Neural progenitor cell (in vitro differentiated cells): ENCODE measurements around the gene PPFIA2. TPM values are rescaled to one million over a fixed set of nuclear protein-coding genes. Genes with fewer than 3 reads are reported as not detected.

ENCODE experiments used
- DNase-seq: peaks from one replicate; pipeline ENCODE4 v3.0.0-alpha.2; 2016; ENCODE audit warnings: low spot score
- H2AFZ ChIP-seq: fragments of 200-600 bp; sonication (generic); replicated peaks from 2 replicates; pipeline ENCODE4 v1.6.1; 2016; ENCODE audit warnings: antibody characterized with exemption
- H3F3A ChIP-seq: fragments of 200-600 bp; sonication (generic); 2 replicates; pipeline ENCODE4 v1.6.1; 2016; ENCODE audit warnings: antibody characterized with exemption, low read depth
- H3K27ac ChIP-seq: fragments of 200-600 bp; sonication (generic); 2 replicates; pipeline ENCODE4 v1.5.1; 2016; ENCODE audit warnings: mild to moderate bottlenecking
- H3K27me3 ChIP-seq: fragments of 200-600 bp; sonication (generic); 2 replicates; pipeline ENCODE4 v1.6.1; 2016; ENCODE audit warnings: mild to moderate bottlenecking, moderate library complexity
- H3K36me3 ChIP-seq: fragments of 200-600 bp; sonication (generic); 2 replicates; pipeline ENCODE4 v1.5.1; 2016
- H3K4me1 ChIP-seq: fragments of 200-600 bp; sonication (generic); 2 replicates; pipeline ENCODE4 v1.6.1; 2016; ENCODE audit warnings: mixed run types
- H3K4me2 ChIP-seq: fragments of 200-600 bp; sonication (generic); 2 replicates; pipeline ENCODE4 v1.6.1; 2016
- H3K4me3 ChIP-seq: fragments of 200-600 bp; sonication (generic); 2 replicates; pipeline ENCODE4 v1.5.1; 2016
- H3K79me2 ChIP-seq: fragments of 200-600 bp; sonication (generic); 2 replicates; pipeline ENCODE4 v1.6.1; 2016; ENCODE audit warnings: low read depth
- H3K9ac ChIP-seq: fragments of 200-600 bp; sonication (generic); 2 replicates; pipeline ENCODE4 v1.6.1; 2016
- H3K9me3 ChIP-seq: fragments of 200-600 bp; sonication (generic); 2 replicates; pipeline ENCODE4 v1.5.1; 2016; ENCODE audit warnings: low read depth
- H4K20me1 ChIP-seq: fragments of 200-600 bp; sonication (generic); 2 replicates; pipeline ENCODE4 v1.6.1; 2016; ENCODE audit warnings: low read depth
- H3K27ac Mint-ChIP-seq: 3 replicates; pipeline ENCODE4 v1.8.0; 2021; ENCODE audit warnings: mixed read lengths
- H3K27me3 Mint-ChIP-seq: 2 replicates; pipeline ENCODE4 v1.8.0; 2022; ENCODE audit warnings: low read depth, mild to moderate bottlenecking, inconsistent platforms, moderate library complexity, mixed read lengths; ENCODE audit not compliant: insufficient read depth
- H3K36me3 Mint-ChIP-seq: 3 replicates; pipeline ENCODE4 v1.8.0; 2021; ENCODE audit warnings: mixed read lengths
- H3K4me1 Mint-ChIP-seq: 3 replicates; pipeline ENCODE4 v1.8.0; 2021; ENCODE audit warnings: mixed read lengths
- H3K4me3 Mint-ChIP-seq: 3 replicates; pipeline ENCODE4 v1.8.0; 2021; ENCODE audit warnings: mild to moderate bottlenecking, moderate library complexity, mixed read lengths
- H3K9me3 Mint-ChIP-seq: 3 replicates; pipeline ENCODE4 v1.8.0; 2020; ENCODE audit warnings: mixed read lengths
- CTCF ChIP-seq: fragments of 200-600 bp; sonication (generic); IDR thresholded peaks from 2 replicates; pipeline ENCODE4 v1.5.1; 2017; ENCODE audit warnings: antibody characterized with exemption, mild to moderate bottlenecking
- EZH2 ChIP-seq: fragments of 200-600 bp; sonication (generic); IDR thresholded peaks from 2 replicates; pipeline ENCODE4 v1.6.1; 2017; ENCODE audit warnings: antibody characterized with exemption, mild to moderate bottlenecking, moderate library complexity
- EZH2phosphoT487 ChIP-seq: fragments of 200-600 bp; sonication (generic); IDR thresholded peaks from 2 replicates; pipeline ENCODE4 v1.6.1; 2017; ENCODE audit warnings: antibody characterized with exemption
- total RNA-seq: library from RNA; depleted of rRNA; stranded (reverse); fragments of >200 nt; gene quantifications from 2 replicates; pipeline ENCODE4 v1.2.3, GENCODE V29; 2015; ENCODE audit warnings: low replicate concordance

PPFIA2 gene
- total RNA-seq, 1 donor from 2014 or later = 1.4 TPM

GRCh38 chr12:81359736-81360135, 399.4 kb downstream of the PPFIA2 start:
- Histone ChIP-seq H3K79me2 (no peaks in the 10 kb centered on the region), H3K9me3 (no peaks in the 10 kb centered on the region), H3K9ac (no peak overlapping the region), H3F3A (no peaks in the 10 kb centered on the region), H3K4me3 (no peak overlapping the region), H3K4me1 (no peaks in the 10 kb centered on the region), H4K20me1 (no peaks in the 10 kb centered on the region), H2AFZ (no peak overlapping the region), H3K27ac (no peak overlapping the region), H3K4me2 (no peak overlapping the region), H3K36me3 (no peaks in the 10 kb centered on the region), H3K27me3 (no peaks in the 10 kb centered on the region)
- H3K9me3 Mint-ChIP-seq = no peaks in the 10 kb centered on the region
- no peaks in the 10 kb centered on the region for H3K36me3 Mint-ChIP-seq
- H3K4me3 Mint-ChIP-seq = no peak overlapping the region
- DNase-seq = no peak
- no peaks in the 10 kb centered on the region for H3K27me3 Mint-ChIP-seq
- no peaks in the 10 kb centered on the region for H3K4me1 Mint-ChIP-seq
- TF ChIP-seq CTCF (no peak), EZH2 (no peak)
- H3K27ac Mint-ChIP-seq = no peak overlapping the region

GRCh38 chr12:81354327-81354932, 404.7 kb downstream of the PPFIA2 start:
- no peak for DNase-seq
- Histone ChIP-seq H3K4me1 (no peaks in the 10 kb centered on the region), H3K79me2 (no peaks in the 10 kb centered on the region), H3K9ac (no peak overlapping the region), H3F3A (no peaks in the 10 kb centered on the region), H3K36me3 (no peaks in the 10 kb centered on the region), H3K27me3 (no peaks in the 10 kb centered on the region), H4K20me1 (no peaks in the 10 kb centered on the region), H3K27ac (no peak overlapping the region), H2AFZ (no peak overlapping the region), H3K9me3 (no peaks in the 10 kb centered on the region), H3K4me2 (no peak overlapping the region), H3K4me3 (no peak overlapping the region)
- TF ChIP-seq CTCF (no peak), EZH2 (no peak), EZH2phosphoT487 (no peak)
- no peak overlapping the region for H3K27ac Mint-ChIP-seq
- no peak overlapping the region for H3K4me3 Mint-ChIP-seq
- no peaks in the 10 kb centered on the region for H3K36me3 Mint-ChIP-seq
- H3K9me3 Mint-ChIP-seq = no peaks in the 10 kb centered on the region
- H3K4me1 Mint-ChIP-seq = no peaks in the 10 kb centered on the region
- no peaks in the 10 kb centered on the region for H3K27me3 Mint-ChIP-seq

DNA sequence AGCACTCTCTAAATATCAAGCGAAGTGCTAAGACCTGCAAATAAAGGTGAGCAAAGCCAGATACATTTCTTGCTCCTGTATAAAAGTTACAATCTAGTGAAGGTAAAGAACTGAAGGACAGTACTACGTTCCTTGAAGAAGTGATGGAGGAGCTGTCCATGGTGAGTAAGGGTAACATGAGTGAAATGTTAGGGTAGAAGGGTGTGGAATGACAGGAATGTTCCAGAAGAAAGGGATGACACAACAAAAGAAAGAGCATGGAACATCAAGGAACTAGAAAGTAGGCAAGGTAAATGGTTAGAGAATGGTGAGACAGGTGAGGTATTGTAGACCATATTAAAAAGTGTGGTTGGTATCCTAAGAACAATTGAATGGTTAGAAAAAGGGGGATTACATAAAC, 408.8 kb downstream of the PPFIA2 start:
- no peaks in the 10 kb centered on the region for H3K4me1 Mint-ChIP-seq
- no peaks in the 10 kb centered on the region for H3K27me3 Mint-ChIP-seq
- Histone ChIP-seq H3K4me3 (no peak overlapping the region), H3F3A (no peaks in the 10 kb centered on the region), H3K27ac (no peak overlapping the region), H3K4me2 (no peak overlapping the region), H3K27me3 (no peaks in the 10 kb centered on the region), H2AFZ (no peak overlapping the region), H4K20me1 (no peaks in the 10 kb centered on the region), H3K9ac (no peak overlapping the region), H3K4me1 (no peaks in the 10 kb centered on the region), H3K36me3 (no peaks in the 10 kb centered on the region), H3K79me2 (no peaks in the 10 kb centered on the region), H3K9me3 (no peaks in the 10 kb centered on the region)
- no peak for TF ChIP-seq EZH2phosphoT487
- no peaks in the 10 kb centered on the region for H3K36me3 Mint-ChIP-seq
- no peak overlapping the region for H3K4me3 Mint-ChIP-seq
- DNase-seq = peak; percentile 37
- no peaks in the 10 kb centered on the region for H3K9me3 Mint-ChIP-seq
- H3K27ac Mint-ChIP-seq = no peak overlapping the region

- Histone ChIP-seq H3F3A (no peaks in the 10 kb centered on the region), H3K9ac (no peak overlapping the region), H2AFZ (no peak overlapping the region), H3K4me2 (no peak overlapping the region), H3K79me2 (no peaks in the 10 kb centered on the region), H3K27me3 (no peaks in the 10 kb centered on the region), H3K27ac (no peak overlapping the region), H3K4me1 (no peaks in the 10 kb centered on the region), H3K9me3 (no peaks in the 10 kb centered on the region), H3K4me3 (no peak overlapping the region), H4K20me1 (no peaks in the 10 kb centered on the region), H3K36me3 (no peaks in the 10 kb centered on the region)
- H3K4me3 Mint-ChIP-seq = no peak overlapping the region
- H3K27me3 Mint-ChIP-seq = no peaks in the 10 kb centered on the region
- no peaks in the 10 kb centered on the region for H3K9me3 Mint-ChIP-seq
- DNase-seq = no peak
- no peaks in the 10 kb centered on the region for H3K36me3 Mint-ChIP-seq
- H3K27ac Mint-ChIP-seq = no peak overlapping the region
- TF ChIP-seq EZH2 = no peak
- no peak for TF ChIP-seq EZH2phosphoT487
- no peak for TF ChIP-seq CTCF
- H3K4me1 Mint-ChIP-seq = no peaks in the 10 kb centered on the region
These were observed 411.7 kb downstream of the PPFIA2 start for GRCh38 chr12:81347404-81347803.
